ENCODE results near the gene IFT22. TPM values are rescaled to one million over a fixed set of nuclear protein-coding genes. Genes with fewer than 3 reads are reported as not detected.

The IFT22 gene
- total and polyA plus RNA-seq, 2 of the 8 experiments (the other 6 are each of a cell fraction or from before 2014, with no cell fraction given): 17.7 to 18.9 TPM

DNA sequence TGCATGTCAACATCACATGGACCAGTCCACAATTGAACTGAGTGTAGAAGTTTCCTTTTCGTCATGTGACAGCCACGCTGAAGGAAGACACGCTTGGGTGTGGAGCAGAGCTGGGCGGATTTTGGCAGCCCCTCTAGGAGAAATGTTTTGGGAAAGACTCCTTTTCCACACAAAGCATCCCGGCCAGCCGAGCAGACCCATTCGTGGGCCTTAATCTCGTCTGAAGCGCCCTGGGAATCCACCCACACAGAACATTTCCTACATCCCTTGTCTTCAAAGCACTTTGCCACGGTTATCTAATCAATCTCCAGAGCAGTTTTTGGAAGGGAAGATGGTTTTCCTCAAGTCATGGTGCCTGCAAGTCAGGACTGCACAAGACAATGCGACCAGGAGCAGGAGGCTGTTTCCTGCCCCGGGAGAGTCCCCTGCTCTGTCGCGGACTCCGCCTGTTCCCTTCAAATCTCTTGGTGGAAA lies 8.4 kb upstream of the IFT22 start:
- Histone ChIP-seq H2BK20ac (ENCODE audit: low read length) (no peak overlapping the region), H3K56ac (replicated peaks; ENCODE audit: insufficient read length, low read depth, low read length) (no peak overlapping the region), H3K18ac (ENCODE audit: extremely low read depth, low read length) (0 out of 2 replicates have a peak overlapping the region, but pooled peaks have one; percentile 13), H3K4me2 (ENCODE audit: insufficient read depth in 1 of 2, low read depth in 2 of 2, low read length in 2 of 2) (no peak overlapping the region), H2BK12ac (ENCODE audit: low read depth, low read length) (no peak overlapping the region), H2BK15ac (ENCODE audit: low read length) (no peak overlapping the region; the same call in 1 of the 2 replicates), H3K36me3 (ENCODE audit: control insufficient read depth in 2 of 4, insufficient read depth in 4 of 4, low read length in 3 of 4) (no peaks in the 10 kb centered on the region), H3K4ac (replicated peaks; ENCODE audit: insufficient read length, low read depth, low read length) (no peak overlapping the region), H3K27me3 (replicated peaks in 1 of 4; ENCODE audit: control insufficient read depth in 3 of 4, extremely low read depth in 1 of 4, insufficient read depth in 3 of 4, low read length in 3 of 4) (no peaks in the 10 kb centered on the region), H4K20me1 (replicated peaks in 1 of 2; ENCODE audit: control insufficient read depth in 1 of 2, insufficient read depth in 2 of 2, low read length in 2 of 2) (no peaks in the 10 kb centered on the region), H3K9ac (replicated peaks in 1 of 4; ENCODE audit: extremely low read depth in 1 of 4, low read depth in 3 of 4, low read length in 3 of 4) (no peak overlapping the region), H4K91ac (replicated peaks; ENCODE audit: insufficient read length, low read length) (no peak overlapping the region), H3K14ac (ENCODE audit: insufficient read length) (no peak overlapping the region), H3K4me3 (ENCODE audit: extremely low read depth in 1 of 4, insufficient read depth in 2 of 4, low read depth in 3 of 4, low read length in 4 of 4) (no peak overlapping the region), H3K79me1 (ENCODE audit: low read depth, low read length) (no peaks in the 10 kb centered on the region), H3K79me2 (ENCODE audit: control insufficient read depth in 1 of 2, insufficient read depth in 2 of 2, low read length in 2 of 2) (no peaks in the 10 kb centered on the region), H4K8ac (ENCODE audit: extremely low read depth, insufficient read depth, low read length) (no peak overlapping the region), H4K5ac (ENCODE audit: insufficient read length, low read depth, low read length) (no peak overlapping the region), H2AFZ (ENCODE audit: low read length) (peak overlapping the region; percentile 80; the same call in 1 of the 2 replicates), H3K9me3 (ENCODE audit: insufficient read depth in 2 of 2, low read depth in 1 of 2, low read length in 1 of 2) (no peaks in the 10 kb centered on the region), H2BK120ac (replicated peaks; ENCODE audit: low read depth, low read length) (no peak overlapping the region), H3K4me1 (replicated peaks in 1 of 4; ENCODE audit: control insufficient read depth in 3 of 4, insufficient read depth in 4 of 4, low read length in 3 of 4) (no peaks in the 10 kb centered on the region), H2BK5ac (ENCODE audit: low read depth, low read length) (no peak overlapping the region), H3K23ac (ENCODE audit: insufficient read length) (no peak overlapping the region), H3K27ac (ENCODE audit: low read depth, low read length) (no peak overlapping the region), H3K23me2 (ENCODE audit: low read depth, low read length) (no peaks in the 10 kb centered on the region), H2AK5ac (ENCODE audit: low read depth, low read length) (no peak overlapping the region)
- ChIA-PET CTCF (ENCODE audit: partially characterized antibody) (interaction anchor here (0.7 to 1.7 kb wide), 2 partner anchors 154 to 178 kb away, joined by 3 read pairs; no protein-coding TSS in a partner anchor), POLR2A (ENCODE audit: partially characterized antibody) (interaction anchor here (0.7 to 1.2 kb wide), 4 partner anchors 8 to 78 kb away, joined by 3 to 5 read pairs (median 4); partner anchors contain the start of genes COL26A1 and IFT22)
- WGBS, 2 experiments (ENCODE audit: extremely low coverage in 1 of 2, insufficient coverage in 1 of 2, insufficient read length in 1 of 2, insufficient replicate concordance in 2 of 2, low coverage in 1 of 2, low lambda C conversion rate in 2 of 2, missing lambda C conversion rate in 1 of 2): 91% methylated on average over 15 of the region's 15 CpGs; no CpG with 5 or more reads in 1 of the 2 experiments
- no peak for DNase-seq (ENCODE audit: low read depth in 1 of 2, low spot score in 2 of 2)
- FAIRE-seq: no peak
- TF ChIP-seq SRF (IDR thresholded peaks at IDR 0.05; ENCODE audit: low read depth, low read length): no peak
- no peak for TF ChIP-seq MAFK (IDR thresholded peaks at IDR 0.05; ENCODE audit: low read depth, low read length)
- TF ChIP-seq, protein P1, sequence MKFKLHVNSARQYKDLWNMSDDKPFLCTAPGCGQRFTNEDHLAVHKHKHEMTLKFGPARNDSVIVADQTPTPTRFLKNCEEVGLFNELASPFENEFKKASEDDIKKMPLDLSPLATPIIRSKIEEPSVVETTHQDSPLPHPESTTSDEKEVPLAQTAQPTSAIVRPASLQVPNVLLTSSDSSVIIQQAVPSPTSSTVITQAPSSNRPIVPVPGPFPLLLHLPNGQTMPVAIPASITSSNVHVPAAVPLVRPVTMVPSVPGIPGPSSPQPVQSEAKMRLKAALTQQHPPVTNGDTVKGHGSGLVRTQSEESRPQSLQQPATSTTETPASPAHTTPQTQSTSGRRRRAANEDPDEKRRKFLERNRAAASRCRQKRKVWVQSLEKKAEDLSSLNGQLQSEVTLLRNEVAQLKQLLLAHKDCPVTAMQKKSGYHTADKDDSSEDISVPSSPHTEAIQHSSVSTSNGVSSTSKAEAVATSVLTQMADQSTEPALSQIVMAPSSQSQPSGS (IDR thresholded peaks at IDR 0.05; ENCODE audit: low read length): no peak
- no peak for TF ChIP-seq KDM4A (IDR thresholded peaks at IDR 0.05; ENCODE audit: low read depth, low read length, severe bottlenecking)
- no peak for TF ChIP-seq CBX8 (IDR thresholded peaks at IDR 0.05; ENCODE audit: borderline replicate concordance, low read depth, low read length)
- no peak for TF ChIP-seq CHD1 (IDR thresholded peaks at IDR 0.05; ENCODE audit: low read depth, low read length)
- no peak for TF ChIP-seq KDM1A (IDR thresholded peaks at IDR 0.05; ENCODE audit: borderline replicate concordance, low read length)

Data from H1 (cell line).